ENCODE measurements around the gene SNX18. TPM values are rescaled to one million over a fixed set of nuclear protein-coding genes. Genes with fewer than 3 reads are reported as not detected.

SNX18 gene
- total and polyA plus RNA-seq, 4 donors: 5.5 to 43.4 (median 35.0) TPM

DNA sequence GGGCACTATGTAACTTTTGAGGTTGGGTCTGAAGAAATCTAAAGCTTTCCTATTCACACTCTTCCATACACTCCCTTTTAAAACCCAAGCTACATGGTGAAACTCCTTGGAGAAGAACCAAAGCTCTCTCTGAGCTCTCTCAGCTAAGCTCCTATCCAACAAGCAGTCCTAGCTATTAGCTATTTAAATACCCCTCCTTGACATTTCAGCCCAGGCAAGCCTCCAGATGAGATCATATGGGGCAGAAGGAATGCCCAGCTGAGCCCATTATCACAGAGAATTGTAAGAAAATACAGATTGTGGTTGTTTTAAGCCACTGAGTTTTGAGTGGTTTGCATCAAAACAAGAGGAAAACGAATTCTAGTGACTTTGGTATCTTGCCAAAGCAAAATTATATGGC is 46.9 kb upstream of the SNX18 start:
- TF ChIP-seq, protein P1, sequence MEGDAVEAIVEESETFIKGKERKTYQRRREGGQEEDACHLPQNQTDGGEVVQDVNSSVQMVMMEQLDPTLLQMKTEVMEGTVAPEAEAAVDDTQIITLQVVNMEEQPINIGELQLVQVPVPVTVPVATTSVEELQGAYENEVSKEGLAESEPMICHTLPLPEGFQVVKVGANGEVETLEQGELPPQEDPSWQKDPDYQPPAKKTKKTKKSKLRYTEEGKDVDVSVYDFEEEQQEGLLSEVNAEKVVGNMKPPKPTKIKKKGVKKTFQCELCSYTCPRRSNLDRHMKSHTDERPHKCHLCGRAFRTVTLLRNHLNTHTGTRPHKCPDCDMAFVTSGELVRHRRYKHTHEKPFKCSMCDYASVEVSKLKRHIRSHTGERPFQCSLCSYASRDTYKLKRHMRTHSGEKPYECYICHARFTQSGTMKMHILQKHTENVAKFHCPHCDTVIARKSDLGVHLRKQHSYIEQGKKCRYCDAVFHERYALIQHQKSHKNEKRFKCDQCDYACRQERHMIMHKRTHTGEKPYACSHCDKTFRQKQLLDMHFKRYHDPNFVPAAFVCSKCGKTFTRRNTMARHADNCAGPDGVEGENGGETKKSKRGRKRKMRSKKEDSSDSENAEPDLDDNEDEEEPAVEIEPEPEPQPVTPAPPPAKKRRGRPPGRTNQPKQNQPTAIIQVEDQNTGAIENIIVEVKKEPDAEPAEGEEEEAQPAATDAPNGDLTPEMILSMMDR (IDR thresholded peaks at IDR 0.05; ENCODE audit: control extremely low read depth, extremely low read depth): no peak
- no peak overlapping the region for H3K4me3 ChIP-seq
- no peaks in the 10 kb centered on the region for H3K27me3 ChIP-seq (ENCODE audit: control insufficient read depth in 3 of 3, insufficient read depth in 3 of 3, low read length in 2 of 3)
- no peaks in the 10 kb centered on the region for H3K9me3 ChIP-seq (ENCODE audit: control insufficient read depth in 4 of 4, insufficient read depth in 3 of 4, low read length in 3 of 4)
- DNase-seq (peak in 2 of 3 donors; percentile 14 to 32), ATAC-seq (ENCODE audit: insufficient read depth, low FRiP score) (no peak)
- WGBS, 2 donors: 66 to 71% methylated on average over 1 of the region's 1 CpG
- H3K9ac ChIP-seq (ENCODE audit: insufficient read depth in 1 of 2, low read length in 2 of 2): no peak overlapping the region
- H3K4me1 ChIP-seq (ENCODE audit: control insufficient read depth in 5 of 5, insufficient read depth in 5 of 5, low read length in 5 of 5): peaks cover 0 to 9% (median 0%) of the 10 kb centered on the region in 5 donors
- H3K36me3 ChIP-seq (ENCODE audit: control insufficient read depth in 4 of 4, insufficient read depth in 4 of 4, low read length in 4 of 4): no peaks in the 10 kb centered on the region
- H3K27ac ChIP-seq (ENCODE audit: low read depth in 1 of 2, low read length in 1 of 2): no peak overlapping the region

DNA sequence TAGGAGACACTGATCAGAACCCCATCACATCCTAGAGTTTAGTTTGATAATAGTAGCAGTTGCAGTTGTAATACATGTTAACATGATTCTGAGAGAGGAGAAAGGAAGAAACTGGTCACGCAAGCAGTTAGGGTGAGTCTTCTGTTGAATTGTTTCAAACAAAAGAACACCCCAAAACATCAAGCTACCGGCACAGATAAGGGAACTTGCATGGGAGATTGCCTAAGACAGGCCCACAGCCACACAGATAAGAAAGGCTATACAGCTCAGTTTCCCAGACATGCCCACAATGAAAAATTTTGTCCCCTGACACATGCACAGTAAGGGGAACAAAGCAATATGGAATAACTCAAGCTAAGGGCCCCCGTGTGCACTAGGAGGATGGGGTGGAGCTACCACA is 46.2 kb upstream of the SNX18 start:
- ATAC-seq (ENCODE audit: insufficient read depth, low FRiP score): no peak
- 41 to 58% methylated on average over 3 of the region's 3 CpGs for WGBS, 2 donors
- H3K4me3 ChIP-seq: no peak overlapping the region
- H3K27me3 ChIP-seq (ENCODE audit: control insufficient read depth in 3 of 3, insufficient read depth in 3 of 3, low read length in 2 of 3): no peaks in the 10 kb centered on the region
- H3K4me1 ChIP-seq (ENCODE audit: control insufficient read depth in 5 of 5, insufficient read depth in 5 of 5, low read length in 5 of 5): peaks cover 0 to 9% (median 0%) of the 10 kb centered on the region in 5 donors
- H3K9ac ChIP-seq (ENCODE audit: insufficient read depth in 1 of 2, low read length in 2 of 2): no peak overlapping the region
- TF ChIP-seq, protein P1 (IDR thresholded peaks at IDR 0.05; ENCODE audit: control extremely low read depth, extremely low read depth): no peak
- H3K9me3 ChIP-seq (ENCODE audit: control insufficient read depth in 4 of 4, insufficient read depth in 3 of 4, low read length in 3 of 4): no peaks in the 10 kb centered on the region
- H3K27ac ChIP-seq (ENCODE audit: low read depth in 1 of 2, low read length in 1 of 2): no peak overlapping the region
- no peaks in the 10 kb centered on the region for H3K36me3 ChIP-seq (ENCODE audit: control insufficient read depth in 4 of 4, insufficient read depth in 4 of 4, low read length in 4 of 4)
- DNase-seq: no peak

DNA sequence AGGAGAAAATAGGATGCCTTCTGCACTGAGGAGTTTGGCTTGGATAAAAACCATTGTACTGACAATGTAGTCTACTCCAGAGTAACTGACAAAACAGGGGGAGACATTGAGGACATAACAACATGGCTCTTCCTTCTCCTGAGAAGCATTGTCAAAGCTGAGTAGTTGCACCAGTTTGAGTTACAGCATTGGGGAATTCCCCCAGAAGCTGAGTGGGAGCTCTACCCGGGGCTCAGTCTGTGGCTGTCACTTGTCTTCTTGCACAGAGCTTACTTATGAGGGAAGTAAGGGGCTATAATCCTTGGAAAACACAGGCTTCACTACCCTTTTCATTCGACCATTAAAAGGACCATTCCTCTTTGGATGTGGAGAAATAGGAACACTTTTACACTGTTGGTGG is 40.9 kb upstream of the SNX18 start:
- H3K4me1 ChIP-seq (ENCODE audit: control insufficient read depth in 5 of 5, insufficient read depth in 5 of 5, low read length in 5 of 5): no peaks in the 10 kb centered on the region
- H3K27ac ChIP-seq (ENCODE audit: low read depth in 1 of 2, low read length in 1 of 2): no peak overlapping the region
- WGBS, 2 donors: 66 to 83% methylated on average over 2 of the region's 2 CpGs
- no peak for ATAC-seq (ENCODE audit: insufficient read depth, low FRiP score)
- H3K36me3 ChIP-seq (ENCODE audit: control insufficient read depth in 4 of 4, insufficient read depth in 4 of 4, low read length in 4 of 4): no peaks in the 10 kb centered on the region
- no peaks in the 10 kb centered on the region for H3K9me3 ChIP-seq (ENCODE audit: control insufficient read depth in 4 of 4, insufficient read depth in 3 of 4, low read length in 3 of 4)
- TF ChIP-seq, protein P1 (IDR thresholded peaks at IDR 0.05; ENCODE audit: control extremely low read depth, extremely low read depth): no peak
- no peaks in the 10 kb centered on the region for H3K27me3 ChIP-seq (ENCODE audit: control insufficient read depth in 3 of 3, insufficient read depth in 3 of 3, low read length in 2 of 3)
- no peak overlapping the region for H3K9ac ChIP-seq (ENCODE audit: insufficient read depth in 1 of 2, low read length in 2 of 2)
- H3K4me3 ChIP-seq: no peak overlapping the region
- DNase-seq: no peak

DNA sequence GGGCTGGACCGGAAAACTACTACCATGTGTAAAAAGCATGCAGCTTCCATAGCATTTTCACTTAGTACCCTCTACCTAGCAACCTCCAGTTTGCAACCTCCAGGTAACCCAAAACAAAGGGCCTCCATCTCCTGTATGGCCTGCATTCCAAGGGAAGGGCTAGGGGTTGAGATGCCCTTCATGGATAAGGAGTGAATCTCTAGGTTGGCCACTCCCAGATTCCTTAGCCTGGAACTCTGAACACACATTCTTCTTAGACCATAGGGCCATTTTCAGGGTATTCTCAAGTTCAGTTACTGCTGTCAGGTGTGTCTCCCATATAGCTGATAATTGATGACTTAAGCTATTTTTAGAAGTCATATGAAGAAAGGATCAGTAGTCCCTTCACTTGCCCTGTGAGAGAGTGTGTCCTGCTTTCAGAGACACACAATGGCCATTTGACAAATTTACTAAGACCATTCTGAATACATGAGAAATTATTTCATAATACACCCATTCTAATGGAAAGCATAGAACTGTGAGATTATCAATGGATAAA is 39.5 kb upstream of the SNX18 start:
- WGBS, 2 donors: 94 to 96% methylated on average over 1 of the region's 1 CpG
- TF ChIP-seq, protein P1 (IDR thresholded peaks at IDR 0.05; ENCODE audit: control extremely low read depth, extremely low read depth): no peak
- DNase-seq (no peak), ATAC-seq (ENCODE audit: insufficient read depth, low FRiP score) (no peak)
- Histone ChIP-seq H3K27ac (ENCODE audit: low read depth in 1 of 2, low read length in 1 of 2) (no peak overlapping the region), H3K9ac (ENCODE audit: insufficient read depth in 1 of 2, low read length in 2 of 2) (no peak overlapping the region), H3K4me1 (ENCODE audit: control insufficient read depth in 5 of 5, insufficient read depth in 5 of 5, low read length in 5 of 5) (no peaks in the 10 kb centered on the region), H3K36me3 (ENCODE audit: control insufficient read depth in 4 of 4, insufficient read depth in 4 of 4, low read length in 4 of 4) (no peaks in the 10 kb centered on the region), H3K9me3 (ENCODE audit: control insufficient read depth in 4 of 4, insufficient read depth in 3 of 4, low read length in 3 of 4) (no peaks in the 10 kb centered on the region), H3K27me3 (ENCODE audit: control insufficient read depth in 3 of 3, insufficient read depth in 3 of 3, low read length in 2 of 3) (no peaks in the 10 kb centered on the region), H3K4me3 (no peak overlapping the region)
